HepG2 (cell line): ENCODE data around the gene CFAP43. TPM values are rescaled to one million over a fixed set of nuclear protein-coding genes. Genes with fewer than 3 reads are reported as not detected.

Experiments used
- CBX1 ChIP-seq: IDR thresholded peaks from one replicate; pipeline ENCODE4 v1.6.1; 2016; ENCODE audit warnings: antibody characterized with exemption, low read depth
- FOXK1 ChIP-seq: sonication (generic); formaldehyde crosslinking; IDR thresholded peaks from 2 replicates; pipeline ENCODE4 v1.4.0; 2020; ENCODE audit warnings: low read depth, missing genetic modification reagents, borderline replicate concordance
- MIER3 ChIP-seq: IDR thresholded peaks from 2 replicates; pipeline ENCODE4 v1.6.1; 2016; ENCODE audit warnings: missing compliant biosample characterization, borderline replicate concordance
- SP1 ChIP-seq, 2 experiments: fragments of 450-650 bp in 1 of 2; sonication (generic) in 1 of 2; formaldehyde crosslinking in 1 of 2; IDR thresholded peaks; 2 replicates each; pipeline versions ENCODE4 v1.4.0 to v1.6.1; 2016 to 2020; ENCODE audit warnings: missing genetic modification reagents in 1 of 2
- ZNF3 ChIP-seq: IDR thresholded peaks from 2 replicates; pipeline ENCODE4 v1.7.0; 2017; ENCODE audit warnings: inconsistent platforms
- ZNF331 ChIP-seq: sonication (generic); formaldehyde crosslinking; IDR thresholded peaks from 2 replicates; pipeline ENCODE4 v1.4.0; 2020; ENCODE audit warnings: missing genetic modification reagents
- ZSCAN31 ChIP-seq: sonication (generic); formaldehyde crosslinking; IDR thresholded peaks from 2 replicates; pipeline ENCODE4 v1.5.0; 2020; ENCODE audit warnings: low read depth, mild to moderate bottlenecking, missing genetic modification reagents
- polyA plus RNA-seq, 8 experiments: library from polyadenylated mRNA; depleted of rRNA in 3 of 8; stranded (reverse) in 7 of 8; unstranded in 1 of 8; fragments of >200 nt; fragmentation: Illumina TruSeq in 4 of 8; extraction: Trizol in 4 of 8; gene quantifications; 2 replicates each; pipeline versions ENCODE4 v1.2.1 to v1.2.3, GENCODE V29; 2011 to 2016; ENCODE audit warnings: low read depth in 4 of 8, missing spikeins in 1 of 8, mixed read lengths in 1 of 8; ENCODE audit not compliant: insufficient read depth in 1 of 8
- total RNA-seq, 5 experiments: library from RNA; depleted of rRNA; stranded (reverse); fragments of >200 nt; fragmentation: Illumina TruSeq; extraction: Trizol; gene quantifications; 2 replicates each; pipeline ENCODE4 v1.2.3, GENCODE V29; 2016; ENCODE audit warnings: low read depth in 1 of 5
- TF ChIP-seq, protein P1 (sequence below): sonication (generic); formaldehyde crosslinking; IDR thresholded peaks from one replicate; pipeline ENCODE4 v1.5.1; 2020; ENCODE audit warnings: mild to moderate bottlenecking, missing genetic modification reagents; ENCODE audit errors: not compliant biosample characterization
- TF ChIP-seq, protein P2 (sequence below): sonication (generic); formaldehyde crosslinking; IDR thresholded peaks from 2 replicates; pipeline ENCODE4 v1.4.0; 2020; ENCODE audit warnings: missing genetic modification reagents
- TF ChIP-seq, protein P3 (sequence below): sonication (generic); IDR thresholded peaks from 2 replicates; pipeline ENCODE4 v1.6.1; 2016; ENCODE audit warnings: low read depth, borderline replicate concordance
- TF ChIP-seq, protein P4 (sequence below), 2 experiments: sonication (generic) in 1 of 2; formaldehyde crosslinking in 1 of 2; IDR thresholded peaks; 2 replicates each; pipeline versions ENCODE4 v1.5.1 to v1.6.1; 2011 to 2020; ENCODE audit warnings: borderline replicate concordance in 1 of 2, low read depth in 1 of 2, low read length in 1 of 2, mild to moderate bottlenecking in 1 of 2, missing genetic modification reagents in 1 of 2, moderate library complexity in 1 of 2
- TF ChIP-seq, protein P5 (sequence below): sonication (generic); formaldehyde crosslinking; conservative IDR thresholded peaks from 2 replicates; pipeline ENCODE4 v1.8.0; 2022; ENCODE audit warnings: mild to moderate bottlenecking, moderate library complexity, missing genetic modification reagents

Gene CFAP43
- total and polyA plus RNA-seq, 2 of the 13 experiments (the other 11 are each of a cell fraction or from before 2014, with no cell fraction given) = 0.24 to 0.38 TPM

DNA sequence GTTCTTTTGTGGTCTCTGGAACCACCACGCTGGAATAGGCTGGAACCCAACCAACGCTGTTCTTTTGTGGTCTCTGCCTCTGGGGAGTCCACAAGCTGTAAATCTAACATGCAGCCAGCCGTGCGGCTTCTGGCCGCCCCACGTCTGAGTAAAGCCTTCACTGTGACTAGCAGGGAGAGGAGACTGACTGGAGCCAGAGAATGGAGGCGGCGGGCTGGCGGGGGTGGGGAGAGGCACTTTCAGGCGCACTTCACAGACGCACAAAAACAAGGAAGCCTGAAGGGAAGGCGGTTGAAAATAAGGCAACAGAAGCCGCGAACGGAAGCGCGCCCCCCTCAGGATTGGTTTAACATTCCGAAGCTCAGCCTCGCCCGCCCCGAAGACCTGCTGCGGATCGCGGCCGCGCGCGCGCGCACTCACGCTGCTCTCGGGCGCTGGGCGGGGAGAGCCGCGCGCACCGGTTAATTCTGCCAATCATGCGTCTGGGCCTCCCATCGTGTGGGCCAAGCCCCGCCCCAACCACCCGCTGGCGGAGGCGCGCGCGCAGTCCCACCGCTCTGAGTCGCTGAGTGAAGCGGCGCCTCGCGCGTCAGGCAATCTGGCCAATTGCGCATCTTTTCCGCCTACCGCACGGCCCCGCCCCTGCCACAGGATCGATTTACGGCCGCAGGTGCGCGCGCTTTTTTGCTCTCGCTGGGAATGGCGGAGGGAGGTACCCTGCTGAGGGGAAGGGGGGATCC is 110.5 kb downstream of the CFAP43 start, which contains the start of gene SFR1 (continued):
- TF ChIP-seq, protein P1, sequence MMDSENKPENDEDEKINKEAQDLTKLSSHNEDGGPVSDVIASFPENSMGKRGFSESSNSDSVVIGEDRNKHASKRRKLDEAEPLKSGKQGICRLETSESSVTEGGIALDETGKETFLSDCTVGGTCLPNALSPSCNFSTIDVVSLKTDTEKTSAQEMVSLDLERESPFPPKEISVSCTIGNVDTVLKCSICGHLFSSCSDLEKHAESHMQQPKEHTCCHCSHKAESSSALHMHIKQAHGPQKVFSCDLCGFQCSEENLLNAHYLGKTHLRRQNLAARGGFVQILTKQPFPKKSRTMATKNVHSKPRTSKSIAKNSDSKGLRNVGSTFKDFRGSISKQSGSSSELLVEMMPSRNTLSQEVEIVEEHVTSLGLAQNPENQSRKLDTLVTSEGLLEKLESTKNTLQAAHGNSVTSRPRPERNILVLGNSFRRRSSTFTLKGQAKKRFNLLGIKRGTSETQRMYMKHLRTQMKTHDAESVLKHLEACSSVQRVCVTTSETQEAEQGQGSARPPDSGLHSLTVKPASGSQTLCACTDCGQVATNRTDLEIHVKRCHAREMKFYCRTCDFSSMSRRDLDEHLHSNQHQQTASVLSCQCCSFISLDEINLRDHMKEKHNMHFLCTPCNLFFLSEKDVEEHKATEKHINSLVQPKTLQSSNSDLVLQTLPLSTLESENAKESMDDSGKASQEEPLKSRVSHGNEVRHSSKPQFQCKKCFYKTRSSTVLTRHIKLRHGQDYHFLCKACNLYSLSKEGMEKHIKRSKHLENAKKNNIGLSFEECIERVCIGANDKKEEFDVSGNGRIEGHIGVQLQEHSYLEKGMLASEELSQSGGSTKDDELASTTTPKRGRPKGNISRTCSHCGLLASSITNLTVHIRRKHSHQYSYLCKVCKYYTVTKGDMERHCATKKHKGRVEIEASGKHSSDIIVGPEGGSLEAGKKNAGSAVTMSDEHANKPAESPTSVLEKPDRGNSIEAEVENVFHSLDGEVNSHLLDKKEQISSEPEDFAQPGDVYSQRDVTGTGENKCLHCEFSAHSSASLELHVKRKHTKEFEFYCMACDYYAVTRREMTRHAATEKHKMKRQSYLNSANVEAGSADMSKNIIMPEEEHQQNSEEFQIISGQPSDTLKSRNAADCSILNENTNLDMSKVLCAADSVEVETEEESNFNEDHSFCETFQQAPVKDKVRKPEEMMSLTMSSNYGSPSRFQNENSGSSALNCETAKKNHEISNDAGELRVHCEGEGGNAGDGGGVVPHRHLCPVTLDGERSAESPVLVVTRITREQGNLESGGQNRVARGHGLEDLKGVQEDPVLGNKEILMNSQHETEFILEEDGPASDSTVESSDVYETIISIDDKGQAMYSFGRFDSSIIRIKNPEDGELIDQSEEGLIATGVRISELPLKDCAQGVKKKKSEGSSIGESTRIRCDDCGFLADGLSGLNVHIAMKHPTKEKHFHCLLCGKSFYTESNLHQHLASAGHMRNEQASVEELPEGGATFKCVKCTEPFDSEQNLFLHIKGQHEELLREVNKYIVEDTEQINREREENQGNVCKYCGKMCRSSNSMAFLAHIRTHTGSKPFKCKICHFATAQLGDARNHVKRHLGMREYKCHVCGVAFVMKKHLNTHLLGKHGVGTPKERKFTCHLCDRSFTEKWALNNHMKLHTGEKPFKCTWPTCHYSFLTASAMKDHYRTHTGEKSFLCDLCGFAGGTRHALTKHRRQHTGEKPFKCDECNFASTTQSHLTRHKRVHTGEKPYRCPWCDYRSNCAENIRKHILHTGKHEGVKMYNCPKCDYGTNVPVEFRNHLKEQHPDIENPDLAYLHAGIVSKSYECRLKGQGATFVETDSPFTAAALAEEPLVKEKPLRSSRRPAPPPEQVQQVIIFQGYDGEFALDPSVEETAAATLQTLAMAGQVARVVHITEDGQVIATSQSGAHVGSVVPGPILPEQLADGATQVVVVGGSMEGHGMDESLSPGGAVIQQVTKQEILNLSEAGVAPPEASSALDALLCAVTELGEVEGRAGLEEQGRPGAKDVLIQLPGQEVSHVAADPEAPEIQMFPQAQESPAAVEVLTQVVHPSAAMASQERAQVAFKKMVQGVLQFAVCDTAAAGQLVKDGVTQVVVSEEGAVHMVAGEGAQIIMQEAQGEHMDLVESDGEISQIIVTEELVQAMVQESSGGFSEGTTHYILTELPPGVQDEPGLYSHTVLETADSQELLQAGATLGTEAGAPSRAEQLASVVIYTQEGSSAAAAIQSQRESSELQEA (CRISPR knock-in tag) = no peak
- TF ChIP-seq ZSCAN31 (CRISPR knock-in tag) = 0 out of 2 replicates have a peak, but pooled peaks have one; percentile 41
- TF ChIP-seq, protein P2, sequence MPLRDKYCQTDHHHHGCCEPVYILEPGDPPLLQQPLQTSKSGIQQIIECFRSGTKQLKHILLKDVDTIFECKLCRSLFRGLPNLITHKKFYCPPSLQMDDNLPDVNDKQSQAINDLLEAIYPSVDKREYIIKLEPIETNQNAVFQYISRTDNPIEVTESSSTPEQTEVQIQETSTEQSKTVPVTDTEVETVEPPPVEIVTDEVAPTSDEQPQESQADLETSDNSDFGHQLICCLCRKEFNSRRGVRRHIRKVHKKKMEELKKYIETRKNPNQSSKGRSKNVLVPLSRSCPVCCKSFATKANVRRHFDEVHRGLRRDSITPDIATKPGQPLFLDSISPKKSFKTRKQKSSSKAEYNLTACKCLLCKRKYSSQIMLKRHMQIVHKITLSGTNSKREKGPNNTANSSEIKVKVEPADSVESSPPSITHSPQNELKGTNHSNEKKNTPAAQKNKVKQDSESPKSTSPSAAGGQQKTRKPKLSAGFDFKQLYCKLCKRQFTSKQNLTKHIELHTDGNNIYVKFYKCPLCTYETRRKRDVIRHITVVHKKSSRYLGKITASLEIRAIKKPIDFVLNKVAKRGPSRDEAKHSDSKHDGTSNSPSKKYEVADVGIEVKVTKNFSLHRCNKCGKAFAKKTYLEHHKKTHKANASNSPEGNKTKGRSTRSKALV (CRISPR knock-in tag) = no peak
- TF ChIP-seq CBX1 = peak; percentile 87
- TF ChIP-seq FOXK1 (CRISPR knock-in tag) = peak; percentile 11; the same call in 1 of the 2 replicates
- TF ChIP-seq MIER3 (CRISPR knock-in tag) = peak; percentile 66; the same call in 1 of the 2 replicates
- TF ChIP-seq ZNF3 (CRISPR knock-in tag) = no peak
- no peak for TF ChIP-seq SP1 (IDR thresholded peaks at IDR 0.05)
- peak; percentile 90 for TF ChIP-seq SP1 (CRISPR knock-in tag; IDR thresholded peaks at IDR 0.05)
- TF ChIP-seq, protein P3, sequence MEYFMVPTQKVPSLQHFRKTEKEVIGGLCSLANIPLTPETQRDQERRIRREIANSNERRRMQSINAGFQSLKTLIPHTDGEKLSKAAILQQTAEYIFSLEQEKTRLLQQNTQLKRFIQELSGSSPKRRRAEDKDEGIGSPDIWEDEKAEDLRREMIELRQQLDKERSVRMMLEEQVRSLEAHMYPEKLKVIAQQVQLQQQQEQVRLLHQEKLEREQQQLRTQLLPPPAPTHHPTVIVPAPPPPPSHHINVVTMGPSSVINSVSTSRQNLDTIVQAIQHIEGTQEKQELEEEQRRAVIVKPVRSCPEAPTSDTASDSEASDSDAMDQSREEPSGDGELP = no peak; the same call in 1 of the 2 replicates
- TF ChIP-seq, protein P4, sequence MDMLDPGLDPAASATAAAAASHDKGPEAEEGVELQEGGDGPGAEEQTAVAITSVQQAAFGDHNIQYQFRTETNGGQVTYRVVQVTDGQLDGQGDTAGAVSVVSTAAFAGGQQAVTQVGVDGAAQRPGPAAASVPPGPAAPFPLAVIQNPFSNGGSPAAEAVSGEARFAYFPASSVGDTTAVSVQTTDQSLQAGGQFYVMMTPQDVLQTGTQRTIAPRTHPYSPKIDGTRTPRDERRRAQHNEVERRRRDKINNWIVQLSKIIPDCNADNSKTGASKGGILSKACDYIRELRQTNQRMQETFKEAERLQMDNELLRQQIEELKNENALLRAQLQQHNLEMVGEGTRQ (IDR thresholded peaks at IDR 0.05; ENCODE audit: low read depth, low read length) = no peak
- TF ChIP-seq, protein P4 (CRISPR knock-in tag; IDR thresholded peaks at IDR 0.05; ENCODE audit: borderline replicate concordance) = no peak; the same call in 1 of the 2 replicates
- 0 out of 2 replicates have a peak, but pooled peaks have one; percentile 5 for TF ChIP-seq ZNF331 (CRISPR knock-in tag)
- TF ChIP-seq, protein P5, sequence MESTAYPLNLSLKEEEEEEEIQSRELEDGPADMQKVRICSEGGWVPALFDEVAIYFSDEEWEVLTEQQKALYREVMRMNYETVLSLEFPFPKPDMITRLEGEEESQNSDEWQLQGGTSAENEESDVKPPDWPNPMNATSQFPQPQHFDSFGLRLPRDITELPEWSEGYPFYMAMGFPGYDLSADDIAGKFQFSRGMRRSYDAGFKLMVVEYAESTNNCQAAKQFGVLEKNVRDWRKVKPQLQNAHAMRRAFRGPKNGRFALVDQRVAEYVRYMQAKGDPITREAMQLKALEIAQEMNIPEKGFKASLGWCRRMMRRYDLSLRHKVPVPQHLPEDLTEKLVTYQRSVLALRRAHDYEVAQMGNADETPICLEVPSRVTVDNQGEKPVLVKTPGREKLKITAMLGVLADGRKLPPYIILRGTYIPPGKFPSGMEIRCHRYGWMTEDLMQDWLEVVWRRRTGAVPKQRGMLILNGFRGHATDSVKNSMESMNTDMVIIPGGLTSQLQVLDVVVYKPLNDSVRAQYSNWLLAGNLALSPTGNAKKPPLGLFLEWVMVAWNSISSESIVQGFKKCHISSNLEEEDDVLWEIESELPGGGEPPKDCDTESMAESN (CRISPR knock-in tag) = peak; percentile 88
